Measurements from ENCODE around the gene GALNT10.

GRCh38 chr5:154274828-154275185, 84.3 kb downstream of the GALNT10 start:
- no peak for TF ChIP-seq BHLHE40 (IDR thresholded peaks at IDR 0.05; ENCODE audit: borderline replicate concordance)
- TF ChIP-seq FOXM1 (IDR thresholded peaks at IDR 0.05; ENCODE audit: borderline replicate concordance): no peak
- TF ChIP-seq ZNF384 (IDR thresholded peaks at IDR 0.05): no peak
- no peak for TF ChIP-seq FOXK2 (IDR thresholded peaks at IDR 0.05)
- TF ChIP-seq, protein P1, sequence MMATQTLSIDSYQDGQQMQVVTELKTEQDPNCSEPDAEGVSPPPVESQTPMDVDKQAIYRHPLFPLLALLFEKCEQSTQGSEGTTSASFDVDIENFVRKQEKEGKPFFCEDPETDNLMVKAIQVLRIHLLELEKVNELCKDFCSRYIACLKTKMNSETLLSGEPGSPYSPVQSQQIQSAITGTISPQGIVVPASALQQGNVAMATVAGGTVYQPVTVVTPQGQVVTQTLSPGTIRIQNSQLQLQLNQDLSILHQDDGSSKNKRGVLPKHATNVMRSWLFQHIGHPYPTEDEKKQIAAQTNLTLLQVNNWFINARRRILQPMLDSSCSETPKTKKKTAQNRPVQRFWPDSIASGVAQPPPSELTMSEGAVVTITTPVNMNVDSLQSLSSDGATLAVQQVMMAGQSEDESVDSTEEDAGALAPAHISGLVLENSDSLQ (IDR thresholded peaks at IDR 0.05): no peak
- TF ChIP-seq ELF4 (IDR thresholded peaks at IDR 0.05): no peak
- TF ChIP-seq NFRKB (IDR thresholded peaks at IDR 0.05): no peak
- no peak for TF ChIP-seq CTBP1 (IDR thresholded peaks at IDR 0.05; ENCODE audit: borderline replicate concordance)
